HG02642 (cell line): ENCODE measurements around the gene LDB3.

Experiments used
- ATAC-seq: cut with Tn5 transposase; IDR thresholded peaks from one replicate; pipeline ENCODE4 v1.9.1; 2021; ENCODE audit warnings: mild to moderate bottlenecking; ENCODE audit not compliant: unreplicated experiment, poor library complexity

Gene LDB3

DNA sequence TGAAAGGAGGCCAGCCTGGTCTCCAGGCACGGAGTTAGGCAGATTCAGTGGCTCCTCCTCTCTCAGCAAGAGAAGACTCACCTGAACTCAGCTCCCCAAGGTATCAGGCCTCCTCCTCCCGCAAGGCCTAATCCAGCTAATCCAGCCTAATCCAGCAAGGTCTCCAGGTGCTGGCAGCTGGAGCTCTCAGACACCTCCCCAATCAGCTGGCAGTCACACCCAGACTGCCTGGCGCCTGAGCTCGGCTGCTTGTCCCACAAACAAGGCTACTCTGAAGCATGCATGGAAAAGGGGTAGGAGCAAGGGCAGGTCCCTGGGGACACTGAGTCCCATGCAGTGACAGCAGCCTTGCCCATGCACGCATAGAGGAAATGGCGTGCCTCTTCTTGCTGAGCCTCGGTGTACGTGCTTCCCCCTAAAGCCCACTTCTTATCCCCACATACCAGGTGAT lies 17.3 kb upstream of the LDB3 start:
- ATAC-seq: no peak

DNA sequence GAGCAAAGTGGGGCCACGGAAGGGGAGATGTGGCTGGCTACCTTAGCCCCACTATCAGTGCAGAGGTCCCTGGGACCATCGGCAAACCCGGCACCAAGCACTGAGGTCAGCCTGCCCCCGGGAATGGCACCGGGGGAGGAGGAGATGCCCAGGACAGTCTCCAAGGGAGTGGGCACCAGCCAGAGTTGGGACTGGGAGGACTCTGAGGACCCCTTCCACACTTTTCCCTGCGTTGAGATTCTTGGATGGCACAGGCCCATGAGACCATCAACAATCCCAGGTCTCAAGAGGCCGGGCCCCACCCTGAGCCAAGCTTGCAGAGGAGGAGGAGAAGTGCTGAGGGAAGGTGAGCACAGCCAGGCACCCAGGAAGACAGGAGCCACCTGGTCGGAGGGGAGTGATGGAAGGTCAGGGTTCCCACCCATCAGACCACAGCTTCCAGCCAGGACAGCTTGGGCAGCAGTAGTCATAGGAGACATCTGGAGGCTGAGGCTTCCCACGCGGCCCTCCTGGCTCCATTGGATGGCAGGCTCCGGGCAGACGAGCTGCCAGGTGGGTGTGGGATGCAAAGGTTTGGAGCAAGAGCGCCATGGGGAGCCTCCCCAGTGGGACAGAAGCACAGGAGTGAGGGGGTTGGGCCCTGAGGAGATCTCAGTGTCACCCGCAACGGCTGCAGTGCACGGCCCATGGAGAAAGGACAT lies 16.5 kb upstream of the LDB3 start:
- ATAC-seq: no peak

DNA sequence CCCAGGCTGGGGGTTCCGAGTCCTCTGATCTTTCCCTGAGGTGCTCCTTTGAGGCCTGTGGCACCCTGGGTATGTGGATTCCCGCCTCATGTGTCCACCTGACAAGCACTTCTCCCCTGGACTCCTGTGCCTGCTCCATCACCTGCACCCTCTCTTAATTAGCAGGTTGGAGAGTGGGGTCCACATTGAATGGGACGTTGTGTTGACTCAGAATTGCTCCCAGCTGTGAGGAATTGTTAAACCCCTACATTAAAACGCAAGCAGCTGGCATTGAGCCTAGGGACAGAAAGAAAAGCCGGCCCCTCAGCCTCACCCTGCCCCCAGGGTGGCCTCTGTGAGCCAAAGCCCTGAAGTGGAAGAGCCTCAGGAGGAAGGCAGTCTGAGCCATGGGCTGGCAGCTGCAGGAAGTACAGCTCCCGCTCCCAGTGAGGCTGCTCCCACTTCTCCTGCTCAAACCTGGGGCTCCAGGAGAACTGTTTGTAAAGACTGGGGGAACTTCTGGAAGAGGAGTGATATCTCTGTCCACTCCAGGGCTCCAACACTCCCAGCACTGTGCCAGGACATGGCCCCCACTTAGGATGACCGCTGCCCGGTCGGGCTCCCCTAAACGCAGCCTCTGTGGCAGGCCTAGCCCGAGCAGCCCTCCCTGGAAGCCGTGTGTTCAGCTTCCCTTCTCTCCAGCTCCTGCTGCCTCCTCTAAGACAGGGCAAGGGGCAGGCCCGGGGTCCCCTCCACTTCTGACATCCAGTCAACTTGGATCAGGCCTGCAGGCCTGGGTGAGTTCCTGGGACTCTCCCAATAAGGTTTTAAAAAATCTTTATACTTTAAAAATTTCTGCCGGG lies 15.7 kb upstream of the LDB3 start:
- ATAC-seq: no peak

- no peak for ATAC-seq
Observed at GRCh38 chr10:86653379-86653778, 14.9 kb upstream of the LDB3 start.

DNA sequence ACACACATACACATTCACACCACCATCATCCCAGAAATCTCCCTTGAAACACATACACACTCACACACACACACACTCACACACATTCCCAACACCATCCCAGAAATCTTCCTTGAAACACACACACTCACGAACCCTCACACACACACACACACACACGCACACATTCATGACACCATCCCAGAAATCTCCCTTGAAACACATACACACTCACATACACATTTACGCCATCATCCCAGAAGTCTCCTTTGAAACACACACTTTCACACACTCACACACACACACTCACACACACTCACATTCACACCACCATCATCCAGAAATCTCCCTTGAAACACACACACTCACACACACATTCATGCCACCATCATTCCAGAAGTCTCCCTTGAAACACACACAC lies 14.3 kb upstream of the LDB3 start:
- no peak for ATAC-seq

DNA sequence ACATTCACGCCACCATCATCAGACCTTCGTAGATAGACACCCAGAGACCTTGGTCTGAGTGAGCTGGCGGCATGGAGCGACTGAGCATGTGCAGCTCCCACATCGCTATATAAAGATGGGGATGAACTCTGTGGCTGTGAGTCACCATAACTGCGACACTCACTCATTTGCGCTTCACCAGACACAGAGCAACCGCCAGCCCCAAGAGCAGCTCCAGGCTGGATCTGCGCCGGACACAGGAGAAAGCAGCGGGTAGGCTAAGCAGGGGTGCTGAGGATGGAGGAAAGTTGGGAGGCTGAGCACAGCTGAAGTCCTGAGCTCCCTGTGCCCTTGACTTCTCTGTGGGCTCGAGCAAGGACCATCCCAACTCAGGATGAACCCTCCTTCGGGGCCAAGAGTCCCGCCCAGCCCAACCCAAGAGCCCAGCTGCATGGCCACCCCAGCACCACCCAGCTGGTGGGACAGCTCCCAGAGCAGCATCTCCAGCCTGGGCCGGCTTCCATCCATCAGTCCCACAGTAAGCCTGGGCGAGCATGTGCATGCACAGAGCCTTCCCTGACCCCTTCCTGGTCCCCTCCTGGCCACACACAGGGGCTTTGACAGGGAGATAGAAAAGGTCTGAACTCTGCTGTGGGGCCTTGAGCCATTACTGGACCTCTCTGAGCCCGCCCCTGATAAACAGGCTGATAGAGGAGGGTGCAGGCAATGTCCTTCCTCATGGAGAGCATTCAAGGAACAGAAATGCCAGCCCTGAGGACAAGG lies 13.7 kb upstream of the LDB3 start, which contains the start of gene OPN4:
OPN4 (plus strand) TSS at position 137 of the 762 bp plus-strand sequence; CDS start at position 374, 237 bp downstream.
- no peak for ATAC-seq

- no peak for ATAC-seq
Observed at GRCh38 chr10:86655173-86655540, 13.2 kb upstream of the LDB3 start.

- no peak for ATAC-seq
Observed at GRCh38 chr10:86655596-86655995, 12.7 kb upstream of the LDB3 start.

- no peak for ATAC-seq
Observed at GRCh38 chr10:86657011-86657395, 11.3 kb upstream of the LDB3 start.

DNA sequence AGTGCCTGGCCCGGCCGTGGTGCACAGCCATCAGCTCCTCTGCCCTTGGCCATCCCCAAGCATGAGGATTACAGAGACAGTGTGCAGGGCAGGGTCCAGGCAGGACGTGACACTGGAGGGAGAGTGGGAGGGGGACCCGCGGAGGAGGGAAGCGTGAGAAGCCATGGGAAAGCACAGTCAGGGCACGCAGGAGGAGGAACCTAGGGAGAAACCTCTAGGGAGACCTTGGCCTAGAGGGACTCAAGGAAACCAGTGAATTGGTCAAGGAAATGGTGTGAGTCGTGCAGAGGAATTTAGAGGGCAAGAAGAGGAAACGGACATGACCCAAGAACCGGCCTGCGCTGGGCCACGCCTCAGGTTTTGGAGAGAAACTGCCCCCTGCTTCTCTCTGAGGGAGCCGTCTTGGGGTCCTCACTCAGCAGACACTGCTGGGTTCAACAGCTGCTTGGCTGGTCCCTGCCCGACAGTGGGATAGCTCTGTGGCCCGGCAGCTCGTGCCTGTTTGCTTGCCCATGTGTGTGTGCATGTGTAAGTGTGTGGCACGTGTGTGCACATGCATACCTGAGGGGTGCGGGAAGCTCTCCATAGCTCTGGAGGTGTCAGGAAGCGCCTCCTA lies 10.8 kb upstream of the LDB3 start:
- no peak for ATAC-seq

DNA sequence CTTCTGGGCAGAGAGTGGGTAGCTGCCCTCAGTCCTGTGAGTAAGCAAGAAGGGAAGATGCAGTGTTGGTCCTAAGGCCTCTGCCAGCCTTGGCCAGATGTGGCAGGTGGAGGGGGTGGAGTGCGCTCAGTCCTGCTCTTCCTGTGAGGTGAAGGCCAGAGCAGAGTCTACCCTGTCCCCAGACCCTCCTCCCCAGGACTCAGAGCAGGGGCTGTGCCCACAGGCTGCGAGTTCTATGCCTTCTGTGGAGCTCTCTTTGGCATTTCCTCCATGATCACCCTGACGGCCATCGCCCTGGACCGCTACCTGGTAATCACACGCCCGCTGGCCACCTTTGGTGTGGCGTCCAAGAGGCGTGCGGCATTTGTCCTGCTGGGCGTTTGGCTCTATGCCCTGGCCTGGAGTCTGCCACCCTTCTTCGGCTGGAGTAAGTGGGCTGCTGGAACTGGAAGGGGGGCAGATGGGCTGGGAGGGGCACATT lies 10.0 kb upstream of the LDB3 start:
- no peak for ATAC-seq

DNA sequence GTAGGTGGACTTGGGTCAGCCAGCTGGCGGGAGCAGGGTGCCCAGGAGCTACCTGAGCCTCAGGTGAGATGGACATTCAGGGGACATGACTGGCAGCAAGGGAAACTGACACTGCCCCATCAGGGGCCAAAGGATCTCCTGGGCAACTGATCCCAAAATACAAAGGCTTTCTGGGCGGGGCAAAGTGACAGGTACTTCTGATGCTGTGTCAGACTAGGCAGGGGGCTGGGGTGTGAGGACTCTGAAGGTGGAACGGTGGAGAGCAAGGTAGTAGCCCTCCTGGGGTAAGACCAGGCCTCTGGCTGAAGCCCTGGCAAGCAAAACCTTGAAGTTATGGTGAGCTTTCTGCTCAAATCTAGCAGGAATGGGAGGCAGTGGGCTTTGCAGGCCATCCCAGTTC lies 9.6 kb upstream of the LDB3 start:
- ATAC-seq: no peak

DNA sequence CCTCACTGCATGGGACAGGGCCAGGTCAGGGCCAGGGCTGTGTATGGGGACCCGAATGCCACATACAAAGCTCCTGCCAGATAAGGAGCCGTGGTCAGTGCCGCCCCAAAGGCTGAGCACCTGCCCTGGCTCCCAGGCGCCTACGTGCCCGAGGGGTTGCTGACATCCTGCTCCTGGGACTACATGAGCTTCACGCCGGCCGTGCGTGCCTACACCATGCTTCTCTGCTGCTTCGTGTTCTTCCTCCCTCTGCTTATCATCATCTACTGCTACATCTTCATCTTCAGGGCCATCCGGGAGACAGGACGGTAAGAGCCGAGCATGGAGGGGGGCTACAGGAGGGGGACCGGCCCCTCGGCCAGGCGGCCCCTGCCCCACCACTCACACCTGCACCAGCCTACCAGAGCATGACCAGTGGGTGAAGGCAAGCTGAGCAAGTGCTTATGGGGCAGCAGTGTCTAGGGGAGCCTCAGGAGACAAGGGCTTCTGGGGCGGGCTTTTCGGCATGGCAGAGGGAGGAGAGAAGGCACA lies 9.1 kb upstream of the LDB3 start:
- ATAC-seq: no peak

DNA sequence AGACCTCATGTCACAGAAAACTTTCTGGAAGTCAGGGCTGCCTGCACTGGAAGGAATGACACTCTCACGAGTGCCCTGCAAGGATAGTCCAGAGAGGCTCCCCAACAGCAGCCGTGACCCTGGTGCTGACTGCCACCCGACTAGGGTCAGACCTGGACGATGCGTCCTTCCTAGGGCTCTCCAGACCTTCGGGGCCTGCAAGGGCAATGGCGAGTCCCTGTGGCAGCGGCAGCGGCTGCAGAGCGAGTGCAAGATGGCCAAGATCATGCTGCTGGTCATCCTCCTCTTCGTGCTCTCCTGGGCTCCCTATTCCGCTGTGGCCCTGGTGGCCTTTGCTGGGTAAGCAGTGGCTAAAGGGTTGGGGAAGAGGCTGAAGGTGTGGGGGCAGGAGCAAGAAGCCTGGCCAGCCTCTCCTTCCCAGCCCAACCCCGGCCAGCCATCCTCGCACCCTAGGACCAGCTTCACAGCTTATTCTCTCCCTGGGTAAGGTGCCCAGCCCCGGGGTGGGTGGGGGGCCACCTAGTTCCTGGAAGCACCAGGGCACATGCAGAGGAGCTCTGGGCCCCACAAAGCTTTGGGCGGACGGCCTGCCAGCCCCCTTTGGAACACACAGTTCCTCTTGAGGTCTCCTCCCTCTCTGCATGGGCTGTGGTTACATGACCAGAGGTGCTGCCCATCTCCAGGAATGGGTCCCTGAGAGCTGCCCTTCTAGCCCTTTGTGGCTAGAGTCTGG lies 8.4 kb upstream of the LDB3 start:
- no peak for ATAC-seq

GRCh38 chr10:86661161-86662025 lies 6.9 kb upstream of the LDB3 start:
- ATAC-seq: no peak

DNA sequence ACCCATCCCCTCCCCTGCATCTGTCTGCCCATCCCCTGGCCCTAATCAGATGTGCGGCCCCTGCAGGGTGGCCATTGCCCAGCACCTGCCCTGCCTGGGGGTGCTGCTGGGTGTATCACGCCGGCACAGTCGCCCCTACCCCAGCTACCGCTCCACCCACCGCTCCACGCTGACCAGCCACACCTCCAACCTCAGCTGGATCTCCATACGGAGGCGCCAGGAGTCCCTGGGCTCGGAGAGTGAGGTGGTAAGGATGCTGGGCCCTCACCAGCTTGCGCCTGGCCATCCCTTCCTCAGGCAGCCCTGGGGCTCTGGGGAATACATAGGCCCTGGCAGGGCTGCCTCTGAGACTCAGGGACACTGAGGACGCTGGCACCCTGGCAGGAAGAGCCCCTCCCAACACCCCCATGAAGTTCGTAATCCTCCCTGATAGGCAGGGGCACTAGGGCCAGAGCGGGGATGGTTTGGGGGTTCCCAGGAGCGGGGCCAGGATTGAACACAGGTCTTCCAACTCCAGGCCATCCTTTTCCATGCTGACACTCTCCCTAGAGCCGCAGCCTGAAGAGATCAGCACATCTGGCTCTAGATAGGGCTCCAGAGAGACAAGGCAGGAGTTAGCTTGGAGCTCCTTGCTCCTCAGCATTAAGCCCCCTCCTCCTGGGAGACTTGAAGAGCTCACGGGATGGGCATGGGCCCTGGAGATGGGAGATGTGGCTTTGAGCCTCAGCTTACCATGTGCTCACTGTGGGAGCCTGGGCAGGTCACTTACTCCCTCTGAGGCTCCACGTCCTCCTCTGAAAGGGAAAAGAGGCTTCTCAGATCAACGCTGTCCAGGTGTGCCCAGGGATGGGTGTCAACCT lies 5.9 kb upstream of the LDB3 start:
- no peak for ATAC-seq

DNA sequence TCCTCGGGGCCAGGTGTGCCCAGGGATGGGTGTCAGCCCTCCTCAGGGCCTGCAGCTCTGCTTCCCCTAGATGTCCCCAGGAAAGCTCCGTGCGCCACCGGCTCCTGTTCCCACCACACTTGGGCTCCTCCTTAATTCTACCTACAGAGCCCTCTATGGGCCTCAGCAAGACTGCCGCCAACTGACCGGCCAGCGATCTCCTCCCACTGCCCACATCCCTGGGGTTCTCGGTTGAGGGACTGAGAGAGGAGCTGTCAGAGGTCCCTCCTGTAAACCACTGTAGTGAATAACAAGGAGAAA lies 5.3 kb upstream of the LDB3 start:
- ATAC-seq: no peak
